ENCODE results near the gene RAP2C.
A peak's percentile ranks its signal among the peaks of the same experiment; 100 is the strongest.

Gene RAP2C

GRCh38 chrX:132219343-132219768 lies at the start of gene RAP2C:
TSS of gene RAP2C (minus strand) at chrX:132219447. CDS start at chrX:132217268, 2,179 bp downstream.
- DNase-seq (ENCODE audit: low spot score) = peak; percentile 44

DNA sequence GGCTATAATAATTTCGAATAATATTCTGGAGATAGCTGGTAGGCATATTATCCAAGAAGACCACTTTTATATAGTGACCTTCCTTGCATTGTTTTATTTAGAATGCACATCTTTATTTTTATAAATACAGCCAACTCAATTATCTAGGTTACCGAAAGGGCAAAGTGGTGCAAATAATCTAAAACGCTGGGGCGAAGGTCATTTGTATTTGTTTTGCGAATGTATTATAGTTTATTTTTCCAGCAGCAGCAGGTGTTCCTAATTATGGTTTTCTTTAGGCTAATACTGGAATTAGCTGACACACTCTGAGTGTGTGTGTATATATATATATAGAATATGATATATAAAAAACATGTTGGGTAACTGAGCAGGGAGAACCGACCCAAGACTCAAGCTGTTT lies 48.1 kb upstream of the RAP2C start:
- no peak for DNase-seq (ENCODE audit: low spot score)

GRCh38 chrX:132266583-132267355 lies 47.5 kb upstream of the RAP2C start:
- DNase-seq (ENCODE audit: low spot score) = no peak

DNA sequence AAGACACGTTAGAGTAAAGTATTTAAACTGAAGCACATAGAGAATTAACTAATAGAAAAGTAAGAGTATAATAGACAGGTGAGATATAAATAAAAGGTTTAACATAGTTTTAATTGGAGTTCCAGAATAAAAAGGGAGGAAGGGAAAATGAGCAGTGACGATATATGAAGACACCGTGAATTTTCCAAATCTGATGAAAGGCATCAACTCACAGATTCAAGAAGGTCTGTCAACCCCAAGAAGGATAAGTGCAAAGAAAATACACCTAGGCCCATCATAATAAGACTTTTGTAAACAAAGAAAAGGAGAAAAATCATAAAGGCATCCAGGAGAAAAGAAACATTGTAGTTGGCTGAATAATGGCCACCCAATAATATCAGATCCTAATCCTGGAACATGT lies 43.9 kb upstream of the RAP2C start:
- DNase-seq (ENCODE audit: low spot score) = no peak

DNA sequence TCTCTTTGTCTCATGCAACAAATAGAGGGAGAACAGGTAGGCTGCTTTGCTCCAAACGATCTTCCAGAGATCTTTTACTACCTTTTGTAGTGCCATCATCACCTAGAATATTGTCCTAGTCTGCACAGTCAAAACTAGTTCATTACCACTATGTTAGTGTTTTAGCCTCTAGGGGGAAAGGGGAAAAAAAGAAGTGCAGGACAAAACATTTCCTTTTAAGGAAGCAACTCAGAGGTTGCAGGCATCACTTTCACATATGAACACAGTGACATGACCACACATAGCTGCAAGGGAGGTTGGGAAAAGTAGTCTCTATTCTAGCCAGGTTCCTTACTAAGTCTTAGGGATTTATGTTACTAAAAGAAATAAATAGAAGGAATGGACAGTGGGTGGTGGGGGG lies 39.3 kb upstream of the RAP2C start:
- DNase-seq (ENCODE audit: low spot score) = no peak

- no peak for DNase-seq (ENCODE audit: low spot score)
These were observed 37.9 kb upstream of the RAP2C start for GRCh38 chrX:132257116-132257515.

GRCh38 chrX:132236121-132236520 lies 16.9 kb upstream of the RAP2C start:
- DNase-seq (ENCODE audit: low spot score) = no peak

GRCh38 chrX:132235488-132235887 lies 16.2 kb upstream of the RAP2C start:
- no peak for DNase-seq (ENCODE audit: low spot score)

DNA sequence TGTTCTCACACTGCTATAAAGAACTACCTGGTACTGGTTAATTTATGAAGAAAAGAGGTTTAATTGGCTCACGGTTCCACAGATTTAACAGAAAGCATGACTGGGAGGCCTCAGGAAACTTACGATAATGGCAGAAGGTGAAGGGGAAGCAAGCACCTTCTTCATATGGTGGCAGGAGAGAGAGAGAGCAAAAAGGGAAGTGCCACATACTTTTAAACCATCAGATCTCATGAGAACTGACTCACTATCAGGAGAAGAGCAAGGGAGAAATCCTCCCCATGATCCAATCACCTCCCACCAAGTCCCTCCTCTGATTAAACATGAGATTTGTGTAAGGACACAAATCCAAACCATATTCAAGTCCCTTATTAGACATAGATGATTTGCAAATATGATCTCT lies 12.3 kb upstream of the RAP2C start:
- DNase-seq (ENCODE audit: low spot score) = no peak

- no peak for DNase-seq (ENCODE audit: low spot score)
These were observed 8.3 kb upstream of the RAP2C start for GRCh38 chrX:132227383-132228112.

DNA sequence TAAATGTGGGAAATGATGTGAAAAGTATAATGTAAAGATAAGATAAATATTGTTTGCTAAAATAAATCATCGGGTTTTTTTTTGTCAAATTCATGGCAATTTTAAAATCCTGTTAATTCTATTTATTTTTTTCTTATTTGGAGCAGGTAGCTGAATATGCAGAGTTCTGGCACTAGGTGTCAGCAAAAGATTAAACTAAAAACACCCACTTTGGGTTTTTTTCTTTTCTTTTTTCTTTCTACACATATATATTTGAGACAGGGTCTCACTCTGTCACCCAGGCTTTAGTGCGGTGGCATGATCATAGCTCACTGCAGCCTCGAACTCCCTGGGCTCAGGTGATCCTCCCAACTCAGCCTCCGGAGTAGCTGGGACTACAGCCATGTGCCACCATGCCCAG lies 6.9 kb upstream of the RAP2C start:
- peak; percentile 8 for DNase-seq (ENCODE audit: low spot score)

- DNase-seq (ENCODE audit: low spot score) = peak; percentile 47
These were observed 991 bp downstream of the RAP2C start for GRCh38 chrX:132218100-132218812.

GRCh38 chrX:132217203-132218073 lies 1.8 kb downstream of the RAP2C start:
- peak; percentile 42 for DNase-seq (ENCODE audit: low spot score)

GRCh38 chrX:132216806-132217202 lies 2.4 kb downstream of the RAP2C start:
- DNase-seq (ENCODE audit: low spot score) = peak; percentile 3

GRCh38 chrX:132216283-132216682 lies 3.0 kb downstream of the RAP2C start:
- DNase-seq (ENCODE audit: low spot score) = no peak

- no peak for DNase-seq (ENCODE audit: low spot score)
These were observed 4.7 kb downstream of the RAP2C start for GRCh38 chrX:132214518-132214917.

GRCh38 chrX:132209527-132209926 lies 9.7 kb downstream of the RAP2C start:
- no peak for DNase-seq (ENCODE audit: low spot score)

DNA sequence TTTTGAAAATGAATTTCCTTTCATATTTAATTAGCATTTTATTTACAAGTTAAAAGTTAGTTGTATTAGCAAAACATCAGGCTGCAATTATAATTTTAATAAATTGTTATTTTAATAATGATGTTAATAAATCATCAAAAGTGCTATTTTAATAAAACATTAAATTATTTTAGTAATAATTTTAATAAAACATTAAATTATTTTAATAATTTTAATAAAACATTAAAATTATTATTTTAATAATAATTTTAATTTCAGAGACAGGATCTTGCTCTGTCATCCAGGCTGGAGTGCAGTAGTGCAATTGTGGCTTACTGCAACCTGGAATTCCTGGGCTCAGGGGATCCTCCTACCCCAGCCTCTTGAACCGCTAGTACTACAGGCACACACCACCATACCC lies 10.8 kb downstream of the RAP2C start:
- DNase-seq (ENCODE audit: low spot score) = no peak

GRCh38 chrX:132207996-132208395 lies 11.3 kb downstream of the RAP2C start:
- DNase-seq (ENCODE audit: low spot score) = no peak

GRCh38 chrX:132206259-132206658 lies 13.0 kb downstream of the RAP2C start:
- no peak for DNase-seq (ENCODE audit: low spot score)

- DNase-seq (ENCODE audit: low spot score) = no peak
These were observed 14.6 kb downstream of the RAP2C start for GRCh38 chrX:132204629-132205028.

DNA sequence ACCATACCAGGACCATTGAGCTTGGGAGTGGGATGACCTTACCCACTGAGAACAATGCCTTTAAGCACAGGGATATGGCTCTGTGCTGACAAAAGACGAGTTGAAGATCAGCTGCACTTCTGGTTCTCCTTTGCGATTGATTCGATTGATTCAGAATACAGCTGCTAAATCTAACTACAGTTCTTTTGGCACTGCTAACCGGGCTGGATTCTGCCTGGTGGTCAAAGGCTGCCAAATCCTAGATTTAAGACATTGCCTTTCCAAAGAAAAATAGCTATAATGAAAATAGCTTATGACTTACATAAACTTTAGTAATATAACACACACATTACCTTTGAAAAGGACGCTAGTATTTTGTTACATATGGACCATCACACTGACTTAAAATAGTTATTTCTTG lies 18.3 kb downstream of the RAP2C start:
- DNase-seq (ENCODE audit: low spot score) = no peak
